Measurements from ENCODE around the gene GPN2. TPM values are rescaled to one million over a fixed set of nuclear protein-coding genes. Genes with fewer than 3 reads are reported as not detected.

GPN2 gene
- total and polyA plus RNA-seq, 4 donors: 9.5 to 12.7 (median 10.4) TPM

DNA sequence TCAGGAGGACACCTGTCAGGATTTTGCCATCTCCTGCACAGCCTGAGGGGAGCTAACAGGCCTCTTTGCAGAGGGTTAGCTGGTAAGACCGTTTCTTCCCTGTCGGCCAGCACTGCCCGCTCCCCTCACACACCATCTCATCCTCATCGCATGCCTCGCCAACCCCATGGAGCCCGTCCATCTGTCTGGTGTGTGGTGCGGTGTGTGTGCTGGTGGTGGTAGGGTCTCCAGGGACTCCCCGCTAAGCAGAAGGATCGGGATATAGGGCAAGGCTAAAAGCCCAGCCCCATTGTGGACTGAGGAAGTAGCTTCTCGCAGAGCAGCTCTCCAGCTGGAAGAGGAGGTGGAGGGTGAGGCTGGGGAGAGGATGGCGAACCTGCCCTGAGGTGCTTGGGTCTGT lies 33.9 kb downstream of the GPN2 start:
- 96% methylated on average over 11 of the region's 11 CpGs for WGBS
- Histone ChIP-seq H3K36me3 (ENCODE audit: control insufficient read depth in 4 of 4, insufficient read depth in 3 of 4, low read depth in 1 of 4, low read length in 3 of 4) (peaks cover 4 to 44% (median 24%) of the 10 kb centered on the region in 4 donors), H3K9me3 (ENCODE audit: control insufficient read depth in 4 of 4, low read length in 3 of 4) (no peaks in the 10 kb centered on the region), H3K4me3 (ENCODE audit: low read depth in 1 of 3, low read length in 3 of 3) (no peak overlapping the region), H3K9ac (ENCODE audit: low read depth in 1 of 2, low read length in 2 of 2) (no peak overlapping the region), H3K4me1 (ENCODE audit: control insufficient read depth in 4 of 4, insufficient read depth in 4 of 4, low read length in 3 of 4) (no peaks in the 10 kb centered on the region), H3K27me3 (ENCODE audit: control insufficient read depth in 4 of 4, insufficient read depth in 4 of 4, low read length in 3 of 4) (no peaks in the 10 kb centered on the region), H3K27ac (ENCODE audit: low read depth in 1 of 2, low read length in 2 of 2) (no peak overlapping the region)
- no peak for TF ChIP-seq ATF3 (IDR thresholded peaks at IDR 0.05)
- no peak for TF ChIP-seq RAD21 (IDR thresholded peaks at IDR 0.05)
- DNase-seq (ENCODE audit: low spot score): no peak

DNA sequence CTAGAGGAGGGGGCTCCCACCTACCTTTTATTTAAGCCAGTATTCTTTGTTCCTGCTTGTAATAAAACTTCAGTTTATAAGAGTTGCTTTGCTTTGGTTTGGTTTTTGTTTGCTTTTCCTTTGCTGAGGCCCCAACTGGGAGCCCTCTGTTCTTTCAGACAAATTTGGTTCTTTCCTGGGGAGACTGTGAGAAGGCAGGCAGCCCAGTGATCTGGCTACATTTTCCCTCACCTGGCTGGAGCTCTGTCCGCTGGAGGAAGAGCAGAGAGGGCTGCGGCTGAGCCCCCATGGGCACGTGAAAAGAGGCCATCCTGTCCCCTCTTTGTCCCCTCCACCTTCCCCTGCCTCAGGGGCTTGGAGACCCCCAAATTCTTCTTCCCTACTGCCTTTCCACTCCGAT lies 34.4 kb downstream of the GPN2 start:
- peaks cover 4 to 50% (median 29%) of the 10 kb centered on the region in 4 donors for H3K36me3 ChIP-seq (ENCODE audit: control insufficient read depth in 4 of 4, insufficient read depth in 3 of 4, low read depth in 1 of 4, low read length in 3 of 4)
- H3K27ac ChIP-seq (ENCODE audit: low read depth in 1 of 2, low read length in 2 of 2): no peak overlapping the region
- DNase-seq (ENCODE audit: low spot score): no peak
- TF ChIP-seq ZBTB33 (IDR thresholded peaks at IDR 0.05) (no peak), REST (IDR thresholded peaks at IDR 0.05) (no peak), FOXA2 (IDR thresholded peaks at IDR 0.05) (no peak), RAD21 (IDR thresholded peaks at IDR 0.05) (no peak), HNF4A (conservative IDR thresholded peaks at IDR 0.05) (no peak)
- 94% methylated on average over 4 of the region's 4 CpGs for WGBS
- no peaks in the 10 kb centered on the region for H3K9me3 ChIP-seq (ENCODE audit: control insufficient read depth in 4 of 4, low read length in 3 of 4)
- H3K4me3 ChIP-seq (ENCODE audit: low read depth in 1 of 3, low read length in 3 of 3): no peak overlapping the region
- no peaks in the 10 kb centered on the region for H3K27me3 ChIP-seq (ENCODE audit: control insufficient read depth in 4 of 4, insufficient read depth in 4 of 4, low read length in 3 of 4)
- H3K4me1 ChIP-seq (ENCODE audit: control insufficient read depth in 4 of 4, insufficient read depth in 4 of 4, low read length in 3 of 4): no peaks in the 10 kb centered on the region
- no peak overlapping the region for H3K9ac ChIP-seq (ENCODE audit: low read depth in 1 of 2, low read length in 2 of 2)

- Histone ChIP-seq H3K36me3 (ENCODE audit: control insufficient read depth in 4 of 4, insufficient read depth in 3 of 4, low read depth in 1 of 4, low read length in 3 of 4) (peaks cover 4 to 57% (median 36%) of the 10 kb centered on the region in 4 donors), H3K9me3 (ENCODE audit: control insufficient read depth in 4 of 4, low read length in 3 of 4) (no peaks in the 10 kb centered on the region), H3K9ac (ENCODE audit: low read depth in 1 of 2, low read length in 2 of 2) (no peak overlapping the region), H3K27me3 (ENCODE audit: control insufficient read depth in 4 of 4, insufficient read depth in 4 of 4, low read length in 3 of 4) (no peaks in the 10 kb centered on the region), H3K27ac (ENCODE audit: low read depth in 1 of 2, low read length in 2 of 2) (no peak overlapping the region), H3K4me3 (ENCODE audit: low read depth in 1 of 3, low read length in 3 of 3) (no peak overlapping the region), H3K4me1 (ENCODE audit: control insufficient read depth in 4 of 4, insufficient read depth in 4 of 4, low read length in 3 of 4) (peaks cover 0 to 2% (median under 1%) of the 10 kb centered on the region in 4 donors)
- peak; percentile 60 for DNase-seq (ENCODE audit: low spot score)
- WGBS: 87% methylated on average over 5 of the region's 5 CpGs
- TF ChIP-seq FOXA2 (IDR thresholded peaks at IDR 0.05): no peak
- TF ChIP-seq NR2F2 (IDR thresholded peaks at IDR 0.05): no peak
- TF ChIP-seq HNF4A (conservative IDR thresholded peaks at IDR 0.05): no peak
- TF ChIP-seq SP1 (IDR thresholded peaks at IDR 0.05): no peak
- no peak for TF ChIP-seq JUND (IDR thresholded peaks at IDR 0.05)
- TF ChIP-seq RXRA (IDR thresholded peaks at IDR 0.05): no peak
- no peak for TF ChIP-seq GABPA (IDR thresholded peaks at IDR 0.05 in 1 of 2, conservative IDR thresholded peaks at IDR 0.05 in 1 of 2)
- no peak for TF ChIP-seq ZBTB33 (IDR thresholded peaks at IDR 0.05)
- TF ChIP-seq EGR1 (IDR thresholded peaks at IDR 0.05; ENCODE audit: low read depth in 2 of 2): no peak
- TF ChIP-seq ATF3 (IDR thresholded peaks at IDR 0.05): no peak
- no peak for TF ChIP-seq TAF1 (conservative IDR thresholded peaks at IDR 0.05)
- TF ChIP-seq FOXA1 (IDR thresholded peaks at IDR 0.05): no peak
- no peak for TF ChIP-seq RAD21 (IDR thresholded peaks at IDR 0.05)
- no peak for TF ChIP-seq CTCF (IDR thresholded peaks at IDR 0.05; ENCODE audit: low read depth, low read length, missing input control)
- no peak for TF ChIP-seq YY1 (IDR thresholded peaks at IDR 0.05)
These were observed 35.2 kb downstream of the GPN2 start for GRCh38 chr1:26854906-26855305.
